ENCODE results near the gene CACNA1A.

GRCh38 chr19:13430790-13431582 is 75.3 kb downstream of the CACNA1A start:
- peak; percentile 82 to 95 (median 91) for TF ChIP-seq CTCF (optimal IDR thresholded peaks at IDR 0.05 in 1 of 3, IDR thresholded peaks at IDR 0.05 in 1 of 3, conservative IDR thresholded peaks at IDR 0.05 in 1 of 3; ENCODE audit: extremely low read depth in 1 of 3, insufficient read depth in 2 of 3, low read length in 3 of 3)
- TF ChIP-seq EZH2 (IDR thresholded peaks at IDR 0.05; ENCODE audit: low read length), result no peak

Measured in keratinocyte (primary cell).